Upper lobe of right lung (tissue), 1 donor: Measurements from ENCODE around the gene DHX35. TPM values are rescaled to one million over a fixed set of nuclear protein-coding genes. Genes with fewer than 3 reads are reported as not detected.

Experiments used
- ATAC-seq: fragments of 200-7000 bp; cut with Tn5 transposase; one replicate; pipeline ENCODE4 v1.9.1; 2020; ENCODE audit warnings: mild to moderate bottlenecking, moderate library complexity
- DNase-seq: peaks from one replicate; pipeline ENCODE4 v3.0.0-alpha.2; 2020
- H3K27ac ChIP-seq: fragments of 200-600 bp; one replicate; pipeline ENCODE4 v1.8.0; 2022
- H3K27me3 ChIP-seq: fragments of 200-600 bp; one replicate; pipeline ENCODE4 v1.8.0; 2022; ENCODE audit warnings: mild to moderate bottlenecking
- H3K36me3 ChIP-seq: fragments of 200-600 bp; one replicate; pipeline ENCODE4 v1.8.0; 2022
- H3K4me1 ChIP-seq: fragments of 200-600 bp; one replicate; pipeline ENCODE4 v1.8.0; 2022
- H3K4me3 ChIP-seq: fragments of 200-600 bp; one replicate; pipeline ENCODE4 v1.8.0; 2022; ENCODE audit warnings: mild to moderate bottlenecking
- H3K9me3 ChIP-seq: fragments of 200-600 bp; one replicate; pipeline ENCODE4 v1.8.0; 2022
- CTCF ChIP-seq: fragments of 200-600 bp; IDR thresholded peaks from one replicate; pipeline ENCODE4 v1.8.0; 2022; ENCODE audit warnings: antibody characterized with exemption
- intact Hi-C: fragments of 100-400 bp; cut with DNase I; formaldehyde crosslinking; loops from one replicate; pipeline ENCODE4 v1.11.0; 2022
- total RNA-seq: library from RNA; stranded (reverse); fragmentation: NEBNext Ultra II Directional; extraction: Animal tissue kit (Norgen Biotek cat#: 25700); gene quantifications from one replicate; pipeline ENCODE4 v1.2.1, GENCODE V29; 2021
- donor health status: DM: no; HTN: yes; CAD: no; lungs with severe emphysema.

The DHX35 gene
- total RNA-seq, 1 donor from 2014 or later, result 11.1 TPM

GRCh38 chr20:38927902-38928578, 34.1 kb upstream of the DHX35 start:
- Histone ChIP-seq H3K36me3 (no peaks in the 10 kb centered on the region), H3K9me3 (no peaks in the 10 kb centered on the region), H3K4me1 (peaks cover 7% of the 10 kb centered on the region), H3K4me3 (no peak overlapping the region), H3K27me3 (peaks cover 3% of the 10 kb centered on the region), H3K27ac (no peak overlapping the region)
- TF ChIP-seq CTCF, result no peak
- no peak for DNase-seq
- no peak for ATAC-seq
- intact Hi-C loops, result loop anchor here (5.0 kb wide), 1 partner anchor 119 kb away; no protein-coding TSS in a partner anchor

DNA sequence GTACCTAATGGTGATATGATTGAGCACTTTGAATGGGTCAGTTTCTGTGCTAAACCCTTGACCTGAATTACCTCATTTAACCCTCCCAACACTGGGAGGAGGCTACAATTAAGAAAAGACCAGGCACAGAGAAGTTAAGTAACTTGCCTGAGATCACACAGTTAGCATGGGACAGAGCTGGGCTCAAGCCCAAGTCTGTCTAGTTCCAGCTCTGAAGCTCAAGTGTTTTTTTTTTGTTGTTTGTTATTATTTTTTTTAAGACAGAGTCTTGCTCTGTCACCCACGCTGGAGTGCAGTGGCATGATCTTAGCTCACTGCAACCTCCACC, 31.9 kb upstream of the DHX35 start:
- H3K9me3 ChIP-seq, result no peaks in the 10 kb centered on the region
- ATAC-seq, result no peak
- no peak overlapping the region for H3K4me3 ChIP-seq
- no peak for DNase-seq
- intact Hi-C loops, result no loop called here
- H3K36me3 ChIP-seq, result no peaks in the 10 kb centered on the region
- no peak for TF ChIP-seq CTCF
- no peak overlapping the region for H3K27ac ChIP-seq
- H3K27me3 ChIP-seq, result peaks cover 3% of the 10 kb centered on the region
- peaks cover 7% of the 10 kb centered on the region for H3K4me1 ChIP-seq

GRCh38 chr20:38931984-38932383, 30.2 kb upstream of the DHX35 start:
- intact Hi-C loops, result no loop called here
- Histone ChIP-seq H3K27ac (no peak overlapping the region), H3K9me3 (no peaks in the 10 kb centered on the region), H3K36me3 (no peaks in the 10 kb centered on the region), H3K27me3 (peaks cover 3% of the 10 kb centered on the region), H3K4me1 (peaks cover 3% of the 10 kb centered on the region), H3K4me3 (no peak overlapping the region)
- no peak for ATAC-seq
- DNase-seq, result no peak
- TF ChIP-seq CTCF, result no peak

DNA sequence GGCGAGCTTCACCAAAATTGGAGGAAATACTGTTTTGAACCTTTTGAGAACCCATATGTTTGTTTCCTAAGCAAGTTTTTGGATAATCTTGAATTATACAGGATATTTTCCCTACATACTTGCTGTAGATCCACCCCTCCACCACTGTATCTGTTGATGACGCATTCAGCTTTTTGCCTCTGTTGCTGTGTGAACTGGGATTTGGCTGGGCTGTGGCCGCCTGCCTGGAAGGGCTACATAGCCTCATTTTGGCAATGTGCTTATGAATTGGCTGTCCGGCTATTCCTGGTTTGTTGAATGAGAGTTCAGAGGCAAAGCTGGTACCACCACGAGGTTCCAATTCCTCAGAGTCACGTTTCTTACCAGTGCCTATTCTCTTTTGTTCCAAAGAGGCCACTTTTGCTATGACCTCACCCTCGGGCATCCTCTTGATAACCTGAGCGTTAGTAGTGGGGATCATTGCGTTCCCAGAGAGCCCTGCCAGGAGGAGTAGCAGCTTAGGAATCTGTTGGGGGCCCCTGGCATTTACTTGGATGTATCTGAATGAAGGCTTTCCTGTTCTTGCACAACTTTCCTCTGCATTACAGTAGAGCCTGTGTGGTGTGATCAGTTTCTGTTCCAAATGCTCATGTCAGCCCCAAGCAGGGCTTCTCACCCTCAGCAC, 29.6 kb upstream of the DHX35 start:
- ATAC-seq, result no peak
- DNase-seq, result no peak

GRCh38 chr20:38934530-38934929, 27.6 kb upstream of the DHX35 start:
- no peaks in the 10 kb centered on the region for H3K4me1 ChIP-seq
- H3K27ac ChIP-seq, result no peak overlapping the region
- H3K9me3 ChIP-seq, result no peaks in the 10 kb centered on the region
- intact Hi-C loops, result no loop called here
- no peak for ATAC-seq
- no peak for DNase-seq
- H3K36me3 ChIP-seq, result no peaks in the 10 kb centered on the region
- no peak for TF ChIP-seq CTCF
- H3K4me3 ChIP-seq, result no peak overlapping the region
- peaks cover 3% of the 10 kb centered on the region for H3K27me3 ChIP-seq

More for the DNA sequence above, 29.6 kb upstream of the DHX35 start:
- H3K4me1 ChIP-seq, result no peaks in the 10 kb centered on the region
- no peak for TF ChIP-seq CTCF
- no peaks in the 10 kb centered on the region for H3K36me3 ChIP-seq
- H3K4me3 ChIP-seq, result no peak overlapping the region
- no peaks in the 10 kb centered on the region for H3K9me3 ChIP-seq
- H3K27me3 ChIP-seq, result peaks cover 3% of the 10 kb centered on the region
- intact Hi-C loops, result no loop called here
- H3K27ac ChIP-seq, result no peak overlapping the region
